HL-60/S4 treated with phorbol 12-myristate 13-acetate at 8.2 ng/mL for 4 days and 3 days (cell line): Measurements from ENCODE around the gene GNG11.

Experiments used
- in situ Hi-C: fragments of 300-500 bp; cut with MboI; formaldehyde crosslinking; loops from 2 replicates; pipeline ENCODE4 v1.15.0; 2022; ENCODE audit warnings: low sequenced_read_pairs

The GNG11 gene

DNA sequence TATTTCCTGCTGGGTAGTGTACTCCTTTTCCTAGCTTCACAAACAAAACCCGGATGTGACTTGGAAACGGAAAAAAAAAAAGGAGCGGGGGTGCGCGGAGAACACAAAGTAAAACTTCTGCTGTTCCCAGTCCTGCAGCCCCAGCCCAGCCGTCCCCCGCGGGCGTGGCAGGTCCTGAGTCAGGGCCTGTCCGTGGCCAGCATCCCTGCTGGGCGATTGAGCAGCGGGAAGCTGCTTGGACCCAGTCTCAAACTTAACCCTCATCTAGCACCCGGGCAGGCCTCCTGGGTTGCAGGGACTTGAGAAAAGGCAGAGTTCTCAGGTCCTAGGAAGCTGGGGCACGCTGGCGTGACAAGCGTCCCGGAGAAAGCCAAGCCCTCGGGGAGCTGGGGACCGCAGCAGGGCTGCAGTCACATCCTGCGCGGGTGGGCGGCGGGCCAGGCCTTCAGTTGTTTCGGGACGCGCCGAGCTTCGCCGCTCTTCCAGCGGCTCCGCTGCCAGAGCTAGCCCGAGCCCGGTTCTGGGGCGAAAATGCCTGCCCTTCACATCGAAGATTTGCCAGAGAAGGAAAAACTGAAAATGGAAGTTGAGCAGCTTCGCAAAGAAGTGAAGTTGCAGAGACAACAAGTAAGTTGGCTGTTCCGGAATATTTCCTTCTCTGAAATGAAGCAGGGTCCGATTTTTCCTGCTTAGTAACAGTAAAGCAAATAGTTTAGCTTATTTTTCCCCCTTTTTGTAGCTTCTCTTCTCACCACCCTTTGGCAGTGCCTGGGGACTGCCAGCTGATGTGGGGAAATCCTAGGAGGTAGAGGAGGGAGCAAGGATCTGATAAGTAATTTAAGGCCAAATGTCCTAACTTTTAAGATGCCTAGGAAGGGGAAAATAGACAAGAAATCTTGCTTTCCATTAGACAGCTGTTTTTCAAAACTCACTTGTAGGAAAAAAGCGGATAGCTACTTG lies at the start of gene GNG11:
TSS of gene GNG11 (plus strand) at position 129 of the 960 bp plus-strand sequence. CDS start at position 532, 403 bp downstream.
- in situ Hi-C loops = no loop called here

DNA sequence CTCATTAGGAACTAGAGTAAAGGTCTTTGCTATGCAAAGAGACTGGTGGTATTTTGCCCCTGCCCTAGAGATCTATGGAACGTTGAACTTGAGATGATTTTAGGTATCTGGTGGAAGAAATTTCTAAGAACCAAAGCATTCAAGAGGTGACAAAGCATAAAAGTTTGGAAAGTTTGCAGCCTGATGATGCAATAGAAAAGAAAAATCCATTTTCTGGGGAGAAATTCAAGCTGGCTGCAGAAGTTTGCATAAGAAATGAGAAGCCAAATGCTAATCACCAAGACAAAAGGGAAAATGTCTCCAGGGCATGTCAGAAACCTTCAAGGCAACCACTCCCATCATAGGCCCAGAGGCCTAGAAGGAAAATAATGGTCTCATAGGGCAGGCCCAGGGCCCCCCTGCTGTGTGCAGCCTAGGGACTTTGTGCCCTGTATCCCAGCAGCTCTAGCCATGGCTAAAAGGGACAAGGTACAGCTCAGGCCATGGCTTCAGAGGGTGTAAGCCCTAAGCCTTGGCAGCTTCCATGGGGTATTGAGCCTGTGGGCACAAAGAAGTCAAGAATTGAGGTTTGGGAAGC lies 47.4 kb upstream of the GNG11 start:
- in situ Hi-C loops = no loop called here

DNA sequence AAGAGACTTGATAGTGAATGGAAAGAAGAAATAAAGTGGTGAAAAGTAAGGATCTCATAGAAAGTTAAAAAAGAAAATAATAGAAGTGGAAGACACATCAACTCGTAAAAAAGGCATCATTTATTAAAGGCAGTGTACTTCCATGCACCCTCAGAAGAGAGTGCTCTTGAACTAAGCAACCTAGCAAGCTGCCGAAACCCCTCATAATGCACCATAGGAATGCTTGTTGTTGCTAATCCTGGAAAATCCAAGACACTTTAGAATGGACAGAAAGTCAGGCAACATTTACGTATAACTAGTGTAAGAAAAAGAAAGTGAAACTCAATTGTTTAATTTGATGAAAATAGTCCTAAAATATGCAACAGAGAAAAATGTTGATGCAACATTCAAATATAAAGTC lies 43.8 kb upstream of the GNG11 start:
- in situ Hi-C loops = no loop called here

DNA sequence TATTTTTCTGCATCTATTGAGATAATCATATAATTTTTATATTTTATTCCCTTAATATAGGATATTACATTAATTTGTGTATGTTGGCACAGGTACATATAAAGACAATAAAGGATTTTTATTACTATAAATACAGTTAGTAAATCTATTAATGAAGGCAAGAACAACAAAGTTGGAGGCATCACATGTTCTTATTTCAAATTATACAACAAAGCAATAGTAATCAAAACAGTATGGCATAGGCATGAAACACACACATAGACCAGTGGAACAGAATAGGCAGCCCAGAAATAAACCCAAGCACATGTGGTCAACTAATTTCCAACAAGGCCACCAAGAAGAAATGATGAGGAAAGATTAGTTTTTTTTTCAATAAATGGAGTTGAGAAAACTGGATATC lies 42.2 kb upstream of the GNG11 start:
- in situ Hi-C loops = no loop called here

DNA sequence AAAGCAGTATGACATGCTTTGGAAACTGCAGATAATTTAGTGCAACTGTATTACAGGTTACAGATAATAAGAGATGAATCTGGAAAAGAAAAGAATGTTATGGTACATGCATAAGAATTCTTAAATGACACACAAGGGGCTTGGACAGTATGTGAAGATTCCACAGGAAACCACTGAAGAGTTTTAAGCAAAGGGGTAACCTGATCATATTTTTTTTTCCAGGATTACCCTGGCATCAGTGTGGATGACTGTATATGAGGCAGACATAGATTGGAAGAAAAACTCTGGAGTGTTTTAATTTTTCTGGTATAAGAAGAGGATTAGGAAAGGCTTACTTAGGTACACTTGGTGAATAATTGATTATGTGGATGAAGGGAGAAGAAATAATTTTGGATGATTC lies 39.1 kb upstream of the GNG11 start:
- in situ Hi-C loops = no loop called here

DNA sequence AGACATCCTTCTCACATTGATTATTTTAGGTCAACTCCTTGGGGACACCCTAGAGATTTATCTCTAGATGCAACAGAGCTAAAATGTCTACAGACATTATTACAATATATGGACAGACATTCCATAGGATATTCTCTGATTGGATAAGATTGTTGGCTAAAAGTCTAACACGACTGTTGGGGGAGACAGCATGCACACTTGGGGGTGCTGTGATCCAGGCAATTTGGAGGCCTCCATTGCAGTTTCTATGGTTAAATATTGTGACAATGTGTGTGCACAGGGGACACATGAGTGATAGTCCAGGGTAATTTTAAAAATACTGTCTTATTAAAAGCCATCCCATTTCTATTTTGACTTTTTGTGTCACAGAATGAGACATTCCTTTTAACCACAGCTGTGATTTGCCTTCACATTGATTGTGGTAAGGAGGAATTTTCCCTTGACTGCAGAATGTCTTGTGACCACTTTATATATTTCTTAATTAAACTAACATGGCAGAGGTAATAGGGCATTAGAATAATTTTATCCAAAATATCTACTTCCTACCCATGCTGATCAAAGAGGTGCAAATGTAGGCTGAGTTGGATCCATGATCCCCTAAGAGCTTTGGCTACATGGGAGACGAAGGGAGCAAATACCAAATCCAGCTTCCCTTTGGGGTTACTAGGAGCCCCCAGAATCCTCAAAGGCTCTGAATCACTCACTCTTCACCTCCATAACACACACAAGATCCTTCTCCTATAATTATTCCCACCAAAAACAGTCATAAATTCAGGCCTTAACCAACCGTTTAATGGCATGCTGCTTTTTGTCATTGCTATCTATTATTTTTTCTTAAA lies 38.2 kb upstream of the GNG11 start:
- in situ Hi-C loops = no loop called here

DNA sequence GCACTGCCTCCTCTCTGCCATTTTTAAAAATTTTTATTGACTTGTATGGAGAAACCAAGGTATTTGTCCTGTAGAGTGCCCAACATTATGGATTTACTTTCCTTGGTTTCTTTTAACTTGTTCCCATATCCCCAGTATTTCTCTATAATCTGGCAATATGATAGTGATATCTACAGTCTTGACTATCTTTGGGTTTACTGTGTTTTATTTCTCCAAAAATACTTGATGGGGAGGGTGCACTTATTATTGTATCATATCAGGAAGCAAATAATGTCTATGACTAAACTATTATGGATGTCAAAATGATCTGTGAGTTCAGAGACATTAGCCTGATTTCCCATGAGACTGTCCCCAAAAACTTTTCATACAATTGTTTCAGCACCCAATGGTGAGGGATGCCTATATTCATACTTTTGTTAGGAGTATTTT lies 37.6 kb upstream of the GNG11 start:
- in situ Hi-C loops = no loop called here

DNA sequence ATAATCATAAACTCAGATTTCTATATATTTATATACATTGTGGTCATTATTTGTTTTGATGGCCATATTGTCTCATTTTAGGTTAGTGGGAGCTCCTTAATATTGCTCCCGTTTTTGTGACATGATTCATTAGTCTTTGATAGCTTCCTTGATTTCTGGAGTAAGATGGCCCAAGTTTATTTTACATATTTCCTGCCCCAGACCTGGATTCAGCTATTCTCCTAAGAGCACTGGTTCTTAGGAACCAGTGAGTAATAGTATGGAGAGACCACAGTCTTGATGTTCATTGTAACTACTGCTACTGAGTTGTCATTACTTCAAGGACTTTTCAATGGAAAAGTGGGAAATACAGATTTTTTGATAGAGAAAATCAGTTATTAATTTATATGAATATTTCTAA lies 37.0 kb upstream of the GNG11 start:
- in situ Hi-C loops = no loop called here

DNA sequence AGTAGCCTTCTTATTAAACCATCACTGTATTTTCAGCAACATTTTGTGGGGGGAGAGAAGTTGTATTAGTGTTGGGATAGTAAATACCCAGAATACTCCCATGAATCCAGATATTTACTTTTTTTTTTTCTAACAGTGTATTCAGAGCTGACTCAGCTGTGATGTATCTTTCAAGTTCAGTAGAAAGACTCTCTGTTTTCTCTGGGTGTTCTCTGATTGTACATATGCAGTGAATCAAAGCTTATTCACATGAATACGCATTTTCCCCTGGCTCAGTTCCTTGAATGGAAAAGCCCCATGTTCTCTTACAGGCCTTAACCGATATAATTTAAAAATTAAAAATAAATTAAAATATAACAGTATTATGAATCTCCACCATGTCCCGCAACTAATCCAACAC lies 32.3 kb upstream of the GNG11 start:
- in situ Hi-C loops = no loop called here

DNA sequence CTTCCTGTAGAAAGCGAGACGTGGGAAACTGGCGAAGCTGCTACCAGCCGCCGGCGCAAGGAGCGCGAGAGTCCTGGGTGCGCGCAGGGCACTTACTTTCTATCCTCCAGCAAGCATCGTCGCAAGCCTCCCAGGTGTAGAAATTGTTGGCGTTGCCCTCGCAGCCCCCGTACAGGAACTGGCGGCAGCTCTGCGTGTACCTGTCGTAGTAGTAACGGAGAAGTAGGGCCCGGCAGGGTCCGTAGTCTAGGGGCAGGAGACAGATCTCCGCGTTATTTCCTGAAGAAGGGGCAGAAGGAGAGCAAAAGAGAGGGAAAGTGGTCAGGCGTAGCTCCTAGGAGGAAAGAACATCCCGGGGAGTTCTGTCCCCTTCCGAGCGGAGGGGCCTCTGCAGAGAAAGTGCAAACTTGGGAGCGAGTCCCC lies 31.5 kb upstream of the GNG11 start:
- in situ Hi-C loops = no loop called here

DNA sequence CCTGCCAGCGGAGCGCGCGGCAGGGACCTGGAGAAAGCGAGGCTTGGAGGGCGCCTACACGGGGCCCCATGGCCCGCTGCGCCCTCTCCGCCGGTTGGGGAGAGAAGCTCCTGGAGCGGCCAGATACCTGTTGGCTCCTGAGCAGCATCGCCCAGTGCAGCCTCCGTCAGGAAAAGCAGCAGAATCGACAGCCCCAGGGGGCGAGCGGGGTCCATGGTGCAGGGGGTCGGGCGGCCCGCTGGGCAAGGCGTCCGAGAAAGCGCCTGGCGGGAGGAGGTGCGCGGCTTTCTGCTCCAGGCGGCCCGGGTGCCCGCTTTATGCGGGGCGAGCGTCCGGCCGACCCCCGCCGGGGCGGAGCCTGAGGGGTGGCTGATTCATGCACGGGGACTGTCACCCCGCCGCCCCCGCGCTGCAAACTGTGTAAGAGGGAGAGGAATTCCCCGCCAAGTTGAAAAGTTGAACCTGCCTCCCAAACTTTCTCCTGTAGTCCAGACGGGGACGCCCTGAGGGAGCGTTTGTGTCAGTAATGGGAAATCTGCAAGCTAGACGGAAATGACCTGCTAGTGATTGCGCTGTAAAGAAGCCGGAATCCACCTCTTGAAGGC lies 31.0 kb upstream of the GNG11 start, which contains the start of gene TFPI2:
TSS of gene TFPI2 (minus strand) at position 290 of the 605 bp plus-strand sequence. CDS start at position 215, 75 bp downstream.
- in situ Hi-C loops = no loop called here

DNA sequence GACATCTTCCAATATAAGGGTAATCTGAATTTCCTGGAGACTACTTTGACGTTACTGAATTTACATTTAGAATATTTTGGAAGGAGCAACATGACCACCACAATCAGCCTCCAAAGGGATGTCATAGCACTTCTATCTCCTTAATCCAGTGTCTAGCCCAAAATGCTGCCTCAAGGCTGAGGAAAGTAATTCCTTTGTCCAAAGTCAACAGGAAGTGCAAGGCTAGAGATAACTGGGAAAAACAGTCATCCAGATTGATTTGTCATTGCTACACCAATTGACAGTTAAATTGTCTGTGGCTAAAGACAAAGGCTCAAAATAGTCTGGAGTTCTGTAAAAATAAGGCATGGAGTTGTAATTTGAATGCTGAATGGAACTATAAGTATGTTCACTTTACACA lies 27.1 kb upstream of the GNG11 start:
- in situ Hi-C loops = no loop called here

DNA sequence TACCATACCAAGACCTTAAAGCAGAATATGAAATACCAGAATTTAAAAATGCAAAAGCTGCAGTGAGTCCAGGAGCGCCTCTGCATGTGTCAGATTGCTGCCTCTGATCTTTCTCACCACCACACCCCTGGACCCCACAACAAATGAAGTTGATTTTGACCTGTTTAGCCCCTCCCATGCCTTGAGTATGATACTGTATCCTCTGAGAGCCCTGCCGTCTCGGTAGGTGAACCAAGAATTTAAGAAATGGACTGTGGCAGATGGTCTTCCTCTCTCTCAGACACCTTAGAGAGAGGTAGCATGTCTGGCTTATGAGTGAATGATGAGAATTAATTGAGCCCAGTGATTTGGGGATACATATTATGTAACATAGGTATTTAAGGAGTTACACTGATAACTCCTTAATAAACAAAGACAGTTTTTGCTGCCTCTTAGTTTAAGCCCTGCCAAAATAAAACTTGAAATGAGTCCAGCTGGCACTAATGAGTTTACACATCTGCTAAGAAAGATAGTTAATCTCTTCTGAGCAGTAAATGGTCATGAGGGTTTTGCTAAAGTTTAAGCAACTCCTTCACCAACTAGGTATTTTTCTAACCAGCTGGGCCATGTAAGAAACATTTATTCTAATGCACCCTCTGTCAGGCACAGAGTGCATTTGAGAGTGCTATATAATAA lies 26.4 kb upstream of the GNG11 start:
- in situ Hi-C loops = no loop called here

DNA sequence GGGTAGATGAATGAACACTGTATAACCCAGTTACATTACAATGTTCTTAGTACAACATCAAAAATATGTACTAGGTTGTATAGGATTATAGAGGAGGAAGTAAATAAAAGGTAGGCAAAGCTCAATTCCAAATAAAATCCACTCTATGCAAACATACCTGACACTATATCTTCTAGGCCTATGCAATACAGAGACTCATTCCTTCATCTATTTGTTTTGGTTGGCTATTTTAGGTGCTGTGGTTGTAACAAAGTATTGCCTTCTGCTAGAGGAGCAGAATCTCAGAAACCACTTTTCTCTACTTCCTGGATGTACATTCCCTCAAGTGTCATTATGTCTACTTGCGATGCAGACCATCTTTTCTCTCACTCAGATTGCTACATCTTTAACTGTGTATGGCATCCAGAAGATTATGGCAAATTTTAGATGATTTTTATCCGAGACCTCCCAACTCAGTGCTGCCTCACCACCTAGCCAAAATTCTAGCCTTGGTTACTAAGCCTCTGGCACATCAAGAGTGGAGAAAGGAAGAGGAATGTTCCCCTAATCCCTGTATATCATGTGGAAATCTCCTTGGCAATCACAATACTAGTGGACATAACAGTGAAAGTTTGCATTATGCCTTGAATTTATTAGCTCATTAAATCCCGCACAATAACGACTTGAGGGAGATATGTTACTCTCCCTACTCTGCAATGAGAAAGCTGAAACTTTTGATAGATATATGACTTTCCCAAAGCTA lies 25.5 kb upstream of the GNG11 start:
- in situ Hi-C loops = no loop called here

DNA sequence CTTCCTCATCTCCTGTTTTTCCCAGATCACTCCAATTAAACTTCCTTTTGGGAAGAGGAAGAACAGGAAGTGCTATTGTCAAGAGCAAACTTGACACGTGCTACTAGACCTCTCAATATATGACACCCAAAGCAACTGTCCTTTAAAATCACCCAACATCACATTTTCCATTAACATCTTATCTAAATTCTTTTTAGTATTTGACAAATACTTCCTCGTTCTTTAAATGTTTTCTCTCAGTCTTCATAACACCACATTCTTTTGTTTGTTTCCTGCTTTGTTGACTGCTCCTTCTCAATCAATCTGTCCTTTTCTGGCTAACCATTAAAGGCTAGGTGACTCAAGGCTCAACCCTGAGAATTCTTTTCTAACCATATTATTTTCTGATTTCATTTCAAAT lies 23.9 kb upstream of the GNG11 start:
- in situ Hi-C loops = no loop called here

DNA sequence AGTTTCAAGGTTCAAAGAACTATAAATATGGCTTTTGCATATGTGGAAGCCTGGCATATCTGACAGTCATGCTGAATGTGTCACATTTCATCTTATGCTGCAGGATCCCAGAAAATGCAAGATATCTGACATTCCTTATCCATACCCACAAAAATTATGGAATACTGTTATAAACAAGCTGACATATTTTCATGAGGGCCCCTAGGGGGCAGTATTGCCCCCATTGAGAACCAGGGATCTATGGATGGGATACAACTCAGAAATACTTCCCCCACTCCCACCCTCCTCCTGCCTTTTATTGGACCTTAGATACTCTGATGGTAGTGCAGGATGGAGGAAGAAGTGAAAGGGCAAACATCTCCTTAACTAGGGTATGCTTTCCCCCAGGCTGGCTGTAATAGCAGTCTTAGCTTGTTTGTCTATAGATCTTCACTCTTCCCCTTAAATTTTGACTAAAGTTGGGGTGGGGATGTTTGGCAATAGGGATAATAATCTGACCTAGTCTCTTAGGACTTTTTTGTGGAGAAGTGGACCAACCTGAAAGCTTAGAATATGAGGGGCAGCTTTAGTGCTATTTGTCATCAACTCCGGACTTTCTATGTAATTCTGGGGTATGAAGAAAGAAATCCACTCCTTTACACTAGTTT lies 18.6 kb upstream of the GNG11 start:
- in situ Hi-C loops = no loop called here

DNA sequence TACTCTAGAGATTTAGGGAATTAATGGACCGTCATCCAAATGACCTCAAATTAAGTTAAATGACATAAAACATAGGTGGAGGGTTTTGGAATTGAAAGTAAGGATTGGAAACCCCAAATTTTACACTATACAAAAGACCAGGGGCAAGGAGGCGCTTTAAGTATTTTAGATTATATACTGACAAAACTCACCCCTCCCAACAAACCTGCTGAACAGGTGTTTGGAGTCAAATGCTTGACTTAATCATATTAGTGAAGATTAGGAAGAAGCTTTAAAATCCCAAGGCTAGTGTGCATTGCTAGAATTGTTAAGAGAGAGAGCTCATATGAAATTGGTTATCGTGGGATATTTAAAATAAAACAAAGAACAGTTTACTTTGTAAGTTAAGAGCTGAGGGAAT lies 15.3 kb upstream of the GNG11 start, which contains the start of gene GNGT1:
TSS of gene GNGT1 (plus strand) at position 301 of the 400 bp plus-strand sequence. CDS start 180 bp downstream, outside the sequence.
- in situ Hi-C loops = no loop called here

DNA sequence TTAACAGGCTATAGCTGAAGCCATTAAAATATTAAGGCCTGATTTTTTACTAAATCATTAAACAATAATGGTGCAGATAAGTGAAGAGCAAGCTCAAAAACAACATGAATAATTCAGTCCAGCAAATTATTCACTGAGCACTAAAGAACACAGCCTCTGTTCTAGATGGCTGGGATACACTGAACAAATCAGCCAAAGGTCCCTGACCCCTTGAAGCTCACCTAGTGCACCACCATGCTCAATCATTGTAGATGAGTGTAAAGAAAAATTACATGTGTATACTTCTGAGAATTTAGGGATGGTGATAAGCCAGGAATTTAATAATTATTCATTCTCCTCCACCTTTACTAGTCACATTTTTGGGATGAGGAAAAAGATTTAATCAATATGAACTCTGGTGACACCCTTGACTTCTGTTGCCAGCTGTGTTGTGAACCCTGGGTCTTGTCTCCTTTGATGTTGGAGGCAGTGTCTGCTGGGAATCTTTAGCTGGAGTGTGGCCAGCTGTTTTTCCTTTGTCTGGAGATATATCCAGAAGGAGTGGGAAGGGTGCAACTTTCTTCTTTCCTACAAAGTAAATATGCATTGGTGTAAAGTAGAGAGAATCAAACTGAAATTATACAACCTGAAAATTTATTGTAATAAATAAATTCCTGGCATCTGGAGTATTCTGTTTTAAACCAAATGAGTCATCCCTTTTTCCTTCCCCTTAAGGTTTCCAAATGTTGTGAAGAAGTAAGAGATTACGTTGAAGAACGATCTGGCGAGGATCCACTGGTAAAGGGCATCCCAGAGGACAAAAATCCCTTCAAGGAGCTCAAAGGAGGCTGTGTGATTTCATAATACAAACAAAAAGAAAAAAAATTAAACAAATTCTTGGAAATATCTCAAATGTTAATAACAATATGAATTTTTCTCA lies 11.2 kb upstream of the GNG11 start:
- in situ Hi-C loops = no loop called here
